ENCODE measurements around the gene CHST7.
"Not testable (repeated sequence)": the region's sequence is repeated elsewhere in the genome, so short reads cannot be mapped to it uniquely, and the experiment has no call there.

Gene CHST7, protein sequence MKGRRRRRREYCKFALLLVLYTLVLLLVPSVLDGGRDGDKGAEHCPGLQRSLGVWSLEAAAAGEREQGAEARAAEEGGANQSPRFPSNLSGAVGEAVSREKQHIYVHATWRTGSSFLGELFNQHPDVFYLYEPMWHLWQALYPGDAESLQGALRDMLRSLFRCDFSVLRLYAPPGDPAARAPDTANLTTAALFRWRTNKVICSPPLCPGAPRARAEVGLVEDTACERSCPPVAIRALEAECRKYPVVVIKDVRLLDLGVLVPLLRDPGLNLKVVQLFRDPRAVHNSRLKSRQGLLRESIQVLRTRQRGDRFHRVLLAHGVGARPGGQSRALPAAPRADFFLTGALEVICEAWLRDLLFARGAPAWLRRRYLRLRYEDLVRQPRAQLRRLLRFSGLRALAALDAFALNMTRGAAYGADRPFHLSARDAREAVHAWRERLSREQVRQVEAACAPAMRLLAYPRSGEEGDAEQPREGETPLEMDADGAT

GRCh38 chrX:46573331-46573891, at the start of gene CHST7:
Gene CHST7 (plus strand): TSS chrX:46573765. CDS start chrX:46573932, 167 bp downstream.
- ChIA-PET POLR2A (ENCODE audit: low non-redundant PET) (no interaction called here), CTCF (interaction anchor here (0.5 kb wide), 1 partner anchor 102 kb away, joined by 4 read pairs; no protein-coding TSS in a partner anchor)
- peak within 1 kb of the TSS; percentile 51 for H3K27ac ChIP-seq
- DNase-seq (ENCODE audit: low spot score), result peak; percentile 61
- TF ChIP-seq, protein P1, sequence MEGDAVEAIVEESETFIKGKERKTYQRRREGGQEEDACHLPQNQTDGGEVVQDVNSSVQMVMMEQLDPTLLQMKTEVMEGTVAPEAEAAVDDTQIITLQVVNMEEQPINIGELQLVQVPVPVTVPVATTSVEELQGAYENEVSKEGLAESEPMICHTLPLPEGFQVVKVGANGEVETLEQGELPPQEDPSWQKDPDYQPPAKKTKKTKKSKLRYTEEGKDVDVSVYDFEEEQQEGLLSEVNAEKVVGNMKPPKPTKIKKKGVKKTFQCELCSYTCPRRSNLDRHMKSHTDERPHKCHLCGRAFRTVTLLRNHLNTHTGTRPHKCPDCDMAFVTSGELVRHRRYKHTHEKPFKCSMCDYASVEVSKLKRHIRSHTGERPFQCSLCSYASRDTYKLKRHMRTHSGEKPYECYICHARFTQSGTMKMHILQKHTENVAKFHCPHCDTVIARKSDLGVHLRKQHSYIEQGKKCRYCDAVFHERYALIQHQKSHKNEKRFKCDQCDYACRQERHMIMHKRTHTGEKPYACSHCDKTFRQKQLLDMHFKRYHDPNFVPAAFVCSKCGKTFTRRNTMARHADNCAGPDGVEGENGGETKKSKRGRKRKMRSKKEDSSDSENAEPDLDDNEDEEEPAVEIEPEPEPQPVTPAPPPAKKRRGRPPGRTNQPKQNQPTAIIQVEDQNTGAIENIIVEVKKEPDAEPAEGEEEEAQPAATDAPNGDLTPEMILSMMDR (conservative IDR thresholded peaks at IDR 0.05; ENCODE audit: low read depth), result peak; percentile 25; the same call in 1 of the 2 replicates

DNA sequence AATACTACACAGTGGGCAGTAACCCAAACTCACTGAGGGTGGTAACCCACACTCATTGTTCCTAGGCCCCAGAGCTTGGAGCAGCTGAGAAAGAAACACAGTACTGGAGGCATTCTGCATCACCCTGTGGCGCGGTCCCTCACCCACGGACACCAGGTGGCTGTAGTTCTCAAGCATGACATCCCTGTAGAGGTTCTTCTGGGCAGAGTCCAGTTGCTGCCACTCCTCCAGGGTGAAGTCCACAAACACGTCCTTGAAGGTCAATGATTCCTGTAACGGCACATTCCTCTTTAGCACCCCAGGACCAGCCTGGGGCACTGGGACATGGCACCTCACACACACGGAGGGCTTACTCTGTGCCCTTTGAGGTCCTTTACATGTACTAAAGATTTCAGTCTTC, 44.9 kb upstream of the CHST7 start:
- POLR2A ChIA-PET (ENCODE audit: low non-redundant PET); H3K27ac ChIP-seq: not testable (repeated sequence)

DNA sequence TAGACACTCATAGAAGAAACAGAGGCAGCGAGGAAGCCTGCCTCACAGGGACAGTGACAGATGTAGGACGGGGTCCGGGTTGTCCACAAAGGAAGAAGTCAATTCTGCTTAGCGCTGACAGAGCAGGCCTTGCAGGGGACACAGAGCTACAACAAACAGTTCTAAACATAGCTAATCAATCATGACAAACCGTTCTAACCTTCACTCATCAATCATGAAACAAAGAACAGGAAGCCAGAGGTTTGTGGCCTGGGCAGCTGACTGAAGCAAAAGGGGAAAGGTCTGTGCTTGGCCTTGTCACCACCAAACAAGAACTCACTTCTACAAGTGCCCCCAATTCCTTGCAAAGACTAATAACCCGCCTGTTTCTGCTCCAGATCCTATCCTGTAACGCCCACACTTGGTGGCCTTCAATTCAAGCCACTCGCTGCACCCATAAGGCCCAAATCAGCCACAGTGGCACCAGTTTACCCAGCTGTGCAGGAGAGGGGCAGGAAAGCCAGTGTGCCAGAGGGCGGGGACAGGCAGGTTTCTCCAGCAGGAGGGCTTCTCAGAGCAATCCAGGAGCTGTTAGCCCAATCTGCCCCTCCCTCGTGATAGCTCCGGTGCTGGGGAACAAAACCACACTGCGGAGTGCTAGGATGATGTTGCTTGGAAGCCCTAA, 43.7 kb upstream of the CHST7 start:
- POLR2A ChIA-PET (ENCODE audit: low non-redundant PET); DNase-seq (ENCODE audit: low spot score); H3K27ac ChIP-seq: not testable (repeated sequence)
- CTCF ChIA-PET, result interaction anchor here (0.6 kb wide), 1 partner anchor 83 kb away, joined by 3 read pairs; no protein-coding TSS in a partner anchor

More for the DNA sequence above, 44.9 kb upstream of the CHST7 start:
- CTCF ChIA-PET; DNase-seq (ENCODE audit: low spot score): not testable (repeated sequence)

DNA sequence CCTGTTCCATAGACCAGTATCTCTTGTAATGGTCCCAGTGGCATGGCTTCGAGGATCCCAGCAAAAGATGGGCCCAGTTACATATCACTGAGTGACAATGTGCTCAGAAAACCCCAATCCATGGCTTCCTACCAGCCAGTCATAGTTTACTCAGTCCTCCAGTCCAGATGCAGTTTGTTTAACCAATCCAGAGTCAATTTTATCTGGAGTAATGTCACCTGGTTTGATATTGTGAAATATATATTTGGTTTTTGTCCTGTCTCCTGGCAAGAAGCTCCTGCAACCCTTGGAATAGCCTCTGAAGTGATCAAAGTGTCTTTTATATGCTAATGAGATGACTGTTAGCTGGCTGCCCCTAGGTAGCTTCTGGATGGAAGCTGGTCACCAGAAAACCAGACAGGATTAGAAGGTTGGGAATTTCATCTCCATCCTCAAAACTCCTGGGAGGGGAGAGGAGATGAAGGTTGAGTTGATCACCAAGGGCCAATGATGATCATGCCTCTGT, 43.1 kb upstream of the CHST7 start:
- POLR2A ChIA-PET (ENCODE audit: low non-redundant PET); DNase-seq (ENCODE audit: low spot score); H3K27ac ChIP-seq; CTCF ChIA-PET: not testable (repeated sequence)

DNA sequence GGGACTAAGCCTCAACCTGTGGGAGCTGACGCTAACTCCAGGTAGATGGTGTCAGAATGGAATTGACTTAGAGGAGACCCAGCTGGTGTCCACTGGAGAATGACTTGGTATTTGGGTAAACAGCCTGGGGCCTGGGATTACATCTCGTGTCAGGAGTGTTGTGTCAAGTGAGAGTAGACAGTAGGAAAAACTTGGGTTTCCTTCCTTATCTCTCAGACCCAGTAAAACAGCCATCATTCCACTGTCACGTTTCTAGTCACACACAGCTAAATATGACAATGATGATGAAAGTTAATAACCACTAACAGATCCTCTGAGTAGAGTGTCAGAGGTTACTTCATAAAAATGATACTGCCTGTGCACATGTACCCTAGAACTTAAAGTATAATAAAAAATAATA, 42.1 kb upstream of the CHST7 start:
- ChIA-PET POLR2A (ENCODE audit: low non-redundant PET) (no interaction called here), CTCF (no interaction called here)
- no peak overlapping the region for H3K27ac ChIP-seq
- DNase-seq (ENCODE audit: low spot score), result no peak
- TF ChIP-seq, protein P1 (conservative IDR thresholded peaks at IDR 0.05; ENCODE audit: low read depth), result no peak

- no peak for DNase-seq (ENCODE audit: low spot score)
- H3K27ac ChIP-seq, result no peak overlapping the region
- TF ChIP-seq, protein P1 (conservative IDR thresholded peaks at IDR 0.05; ENCODE audit: low read depth), result no peak
- ChIA-PET CTCF (no interaction called here), POLR2A (ENCODE audit: low non-redundant PET) (no interaction called here)
Measured at GRCh38 chrX:46543441-46543840, 30.1 kb upstream of the CHST7 start.

- POLR2A ChIA-PET (ENCODE audit: low non-redundant PET); DNase-seq (ENCODE audit: low spot score): not testable (repeated sequence)
- peak overlapping the region; percentile 87 for H3K27ac ChIP-seq
- CTCF ChIA-PET, result interaction anchor here (0.5 kb wide), 1 partner anchor 19 kb away, joined by 3 read pairs; no protein-coding TSS in a partner anchor
Measured at GRCh38 chrX:46544527-46544926, 29.0 kb upstream of the CHST7 start.

GRCh38 chrX:46545111-46546005, 28.2 kb upstream of the CHST7 start, which contains the start of gene ZNF674:
Gene ZNF674 (minus strand): TSS chrX:46545421. CDS start chrX:46542087, 3,334 bp downstream.
- ChIA-PET CTCF (interaction anchor here (0.6 kb wide), 1 partner anchor 252 kb away, joined by 3 read pairs; no protein-coding TSS in a partner anchor), POLR2A (ENCODE audit: low non-redundant PET) (no interaction called here)
- TF ChIP-seq, protein P1 (conservative IDR thresholded peaks at IDR 0.05; ENCODE audit: low read depth), result peak; percentile 24
- peak; percentile 83 for DNase-seq (ENCODE audit: low spot score)
- H3K27ac ChIP-seq, result peak within 1 kb of the TSS; percentile 87

All from RWPE1 (cell line).